Heart right ventricle (tissue), 16 donors: ENCODE results near the gene TESK1. TPM values are rescaled to one million over a fixed set of nuclear protein-coding genes. Genes with fewer than 3 reads are reported as not detected.

Source experiments
- ATAC-seq, 8 donors: fragments of 200-7000 bp; cut with Tn5 transposase; one replicate each; pipeline ENCODE4 v1.9.1; 2020; ENCODE audit warnings: mild to moderate bottlenecking in 8 of 8, moderate library complexity in 8 of 8, moderate number of reproducible peaks in 1 of 8
- DNase-seq, 2 donors: peaks; one replicate each; pipeline ENCODE4 v3.0.0-alpha.2; 2020
- H3K27ac ChIP-seq, 10 donors: fragments of 200-600 bp; sonication (generic) in 2 of 10; one replicate each; pipeline versions ENCODE4 v1.5.0 to v1.8.0; 2020 to 2022; ENCODE audit warnings: mild to moderate bottlenecking in 3 of 10
- H3K27me3 ChIP-seq, 7 donors: fragments of 200-600 bp; one replicate each; pipeline ENCODE4 v1.8.0; 2021 to 2022; ENCODE audit warnings: mild to moderate bottlenecking in 2 of 7
- H3K36me3 ChIP-seq, 9 donors: fragments of 200-600 bp; sonication (generic) in 1 of 9; one replicate each; pipeline versions ENCODE4 v1.5.0 to v1.8.0; 2020 to 2022; ENCODE audit warnings: mild to moderate bottlenecking in 2 of 9
- H3K4me1 ChIP-seq, 9 donors: fragments of 200-600 bp; sonication (generic) in 1 of 9; one replicate each; pipeline versions ENCODE4 v1.5.0 to v1.8.0; 2020 to 2022; ENCODE audit warnings: mild to moderate bottlenecking in 4 of 9
- H3K4me3 ChIP-seq, 10 donors: fragments of 200-600 bp; sonication (generic) in 2 of 10; one replicate each; pipeline versions ENCODE4 v1.5.0 to v1.8.0; 2020 to 2022; ENCODE audit warnings: mild to moderate bottlenecking in 7 of 10, moderate library complexity in 2 of 10
- H3K9me3 ChIP-seq, 11 donors: fragments of 200-600 bp in 10 of 11; sonication (generic) in 2 of 11; one replicate each; pipeline versions ENCODE4 v1.5.0 to v1.8.0; 2013 to 2022; ENCODE audit warnings: mild to moderate bottlenecking in 2 of 11, control low read depth in 1 of 11, moderate library complexity in 1 of 11
- CTCF ChIP-seq, 9 donors: fragments of 200-600 bp; sonication (generic) in 2 of 9; IDR thresholded peaks; one replicate each; pipeline versions ENCODE4 v1.5.0 to v1.8.0; 2021 to 2022; ENCODE audit warnings: antibody characterized with exemption in 9 of 9, mild to moderate bottlenecking in 5 of 9, moderate library complexity in 1 of 9
- WGBS, 2 donors: extraction: QIAGEN DNeasy Blood & Tissue Kit; methylation state at CpG; one replicate each; pipeline ENCODE4 v1.1.7; 2013; ENCODE audit warnings: inconsistent platforms in 1 of 2; 5-methylcytosine and 5-hydroxymethylcytosine counted together
- intact Hi-C, 10 donors: fragments of 100-400 bp; cut with DNase I; formaldehyde crosslinking; loops; one replicate each; pipeline versions ENCODE4 v1.11.1 to v1.14.2; 2022
- polyA plus RNA-seq, 2 donors: library from polyadenylated mRNA; stranded (reverse); fragments of 200-250 nt; gene quantifications; one replicate each; pipeline ENCODE4 v1.2.3, GENCODE V29; 2013
- total RNA-seq, 10 donors: library from RNA; stranded (reverse); fragmentation: NEBNext Ultra II Directional in 3 of 10; extraction: Animal tissue kit (Norgen Biotek cat#: 25700) in 3 of 10; gene quantifications; one replicate each; pipeline versions ENCODE4 v1.2.1 to v1.2.4, GENCODE V29; 2021 to 2023
- donor health status: Arrhythmogenic right ventricular cardiomyopathy.
- donor health status: ischemic (EF 13 %, LVEDD 7.1; RV severe dilation, severe dysfunction).
- donor health status: healthy with polysubstance abuse.
- donor health status: DM: no; HTN: yes; CAD: no.
- donor health status: DM: no; HTN: no; CAD: no.
- donor health status: ischemic (EF 25% LVEDD 6.9; RV normal size, moderate dysfunction).
- donor health status: ischemic (EF 25% LVEDD 5.7; RV mildly dilated, moderate dysfunction).
- donor health status: healthy.
- donor health status: DM: yes; HTN: yes; CAD: no.
- donor health status: Ischemic cardiomyopathy.
- donor health status: ischemic (EF 35%, LVEDD 5.7; RV mildly dilated, moderate dysfunction).
- donor health status: nonischemic (EF 11% LVEDD 7.7; RV severe dilation, severe dysfunction).
- donor health status: DM: yes; HTN: yes; CAD: no.
- donor health status: PGD.
- donor health status: ischemic (EF 29% LVEDD 5.4; RV normal size, mild dysfunction).
- donor health status: nonischemic (EF 23%, LVEDD 6.1; RV moderate dilation, normal function).

The TESK1 gene
- total and polyA plus RNA-seq, 12 donors, result 18.0 to 38.8 (median 24.3) TPM

- H3K27me3 ChIP-seq, result no peaks in the 10 kb centered on the region
- no peak for DNase-seq
- intact Hi-C loops, result loop anchor here in 1 of 10 donors (10.0 kb wide), 1 partner anchor 444 kb away; no protein-coding TSS in a partner anchor
- H3K4me1 ChIP-seq, result peaks cover 0 to 19% (median 11%) of the 10 kb centered on the region in 9 donors
- ATAC-seq, result no peak
- no peak for TF ChIP-seq CTCF (IDR thresholded peaks at IDR 0.05)
- H3K36me3 ChIP-seq, result no peaks in the 10 kb centered on the region
- H3K27ac ChIP-seq, result no peak overlapping the region
- no peak overlapping the region for H3K4me3 ChIP-seq
- 61 to 69% methylated on average over 5 of the region's 5 CpGs for WGBS, 2 donors
- H3K9me3 ChIP-seq, result no peaks in the 10 kb centered on the region
Observed at GRCh38 chr9:35569206-35569605, 35.9 kb upstream of the TESK1 start.

- ATAC-seq, result no peak
Observed at GRCh38 chr9:35570709-35571504, 34.2 kb upstream of the TESK1 start.

GRCh38 chr9:35574578-35575122, 30.4 kb upstream of the TESK1 start:
- Histone ChIP-seq H3K36me3 (no peaks in the 10 kb centered on the region), H3K27me3 (no peaks in the 10 kb centered on the region), H3K27ac (no peak overlapping the region), H3K4me3 (no peak overlapping the region), H3K9me3 (peaks cover 0 to 8% (median 3%) of the 10 kb centered on the region in 11 donors), H3K4me1 (peaks cover 0 to 11% (median 0%) of the 10 kb centered on the region in 9 donors)
- DNase-seq, result no peak
- no peak for ATAC-seq
- 91 to 92% methylated on average over 2 of the region's 2 CpGs for WGBS, 2 donors
- intact Hi-C loops, result no loop called here
- TF ChIP-seq CTCF (IDR thresholded peaks at IDR 0.05), result no peak

More at GRCh38 chr9:35570709-35571504, 34.2 kb upstream of the TESK1 start:
- TF ChIP-seq CTCF (IDR thresholded peaks at IDR 0.05), result no peak
- no peak for DNase-seq
- intact Hi-C loops, result no loop called here
- Histone ChIP-seq H3K27ac (peak overlapping the region in 1 of 10 donors; percentile 10), H3K4me3 (no peak overlapping the region), H3K36me3 (no peaks in the 10 kb centered on the region), H3K4me1 (peaks cover 0 to 18% (median 0%) of the 10 kb centered on the region in 9 donors), H3K27me3 (no peaks in the 10 kb centered on the region), H3K9me3 (no peaks in the 10 kb centered on the region)
- 87 to 90% methylated on average over 6 of the region's 6 CpGs for WGBS, 2 donors

GRCh38 chr9:35575478-35575877, 29.6 kb upstream of the TESK1 start:
- 94 to 98% methylated on average over 5 of the region's 5 CpGs for WGBS, 2 donors
- ATAC-seq, result peak in 2 of 8 donors; percentile 10 to 53
- intact Hi-C loops, result no loop called here

More at GRCh38 chr9:35575478-35575877, 29.6 kb upstream of the TESK1 start:
- DNase-seq, result no peak
- TF ChIP-seq CTCF (IDR thresholded peaks at IDR 0.05), result no peak
- peaks cover 0 to 6% (median 0%) of the 10 kb centered on the region in 9 donors for H3K4me1 ChIP-seq
- H3K36me3 ChIP-seq, result no peaks in the 10 kb centered on the region
- no peak overlapping the region for H3K27ac ChIP-seq
- no peak overlapping the region for H3K4me3 ChIP-seq
- no peaks in the 10 kb centered on the region for H3K27me3 ChIP-seq
- peaks cover 0 to 16% (median 11%) of the 10 kb centered on the region in 11 donors for H3K9me3 ChIP-seq
